ENCODE data around the gene IPO4.
"Not testable (repeated sequence)": the region's sequence is repeated elsewhere in the genome, so short reads cannot be mapped to it uniquely, and the experiment has no call there.

Gene IPO4

GRCh38 chr14:24216876-24217275 lies 28.3 kb upstream of the IPO4 start:
- DNase-seq (ENCODE audit: low spot score) = not testable (repeated sequence)

DNA sequence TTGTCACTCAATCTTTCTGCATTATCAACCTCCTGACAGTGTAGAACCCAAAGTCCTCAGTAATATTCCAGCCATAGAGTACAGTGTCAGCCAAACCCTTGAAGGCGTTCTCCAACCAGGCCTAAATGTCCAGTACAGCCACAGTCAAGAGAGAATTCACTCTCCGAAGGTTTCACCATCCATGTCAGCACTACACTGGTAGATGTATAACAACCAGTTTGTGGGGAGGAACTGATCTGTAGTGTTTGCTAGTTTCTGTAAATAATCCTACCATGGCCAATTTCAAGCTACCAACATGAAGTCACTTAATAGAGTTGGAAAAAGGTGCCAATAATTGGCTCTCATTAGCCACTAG lies 27.7 kb upstream of the IPO4 start:
- DNase-seq (ENCODE audit: low spot score) = no peak

DNA sequence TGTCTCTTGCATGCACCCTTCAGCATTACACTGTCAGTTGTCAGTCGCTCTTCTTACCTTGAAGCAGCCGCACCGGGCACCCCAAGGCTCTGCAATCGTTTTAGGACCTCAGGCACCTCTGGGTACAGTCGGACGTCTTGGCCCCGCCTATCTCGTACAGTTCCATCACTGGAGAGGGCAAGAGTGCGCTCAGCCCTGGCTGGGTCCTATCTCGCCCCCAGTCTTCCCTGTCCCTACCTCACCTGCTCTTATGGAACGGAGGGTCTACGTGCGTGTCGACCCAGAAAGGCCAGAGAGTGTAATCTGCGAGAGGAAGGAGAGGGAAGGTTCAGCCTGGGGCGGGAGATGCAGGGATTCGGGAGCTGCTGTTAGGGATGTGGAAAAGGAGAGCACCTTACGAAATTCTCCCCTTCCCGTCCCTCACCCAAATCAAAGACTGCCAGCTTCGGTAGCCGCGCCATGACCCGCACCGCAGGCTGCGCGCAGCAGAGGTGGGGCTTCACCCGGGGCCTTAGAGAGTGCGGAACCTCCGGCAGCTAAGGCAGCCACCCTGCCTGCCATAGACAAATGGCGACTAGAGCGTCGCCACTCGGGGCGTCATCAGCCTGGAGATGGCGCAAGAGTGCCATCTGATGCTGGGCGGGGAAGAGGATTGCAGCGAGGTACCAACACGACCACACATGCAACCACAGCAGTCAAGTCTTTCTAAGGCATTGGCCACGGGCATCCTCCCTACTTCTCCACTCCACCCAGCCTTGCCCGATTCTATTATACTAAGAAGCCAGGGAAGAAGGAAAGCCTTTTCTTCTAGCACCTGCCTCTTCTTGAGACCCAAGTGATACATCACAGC lies 27.1 kb upstream of the IPO4 start, which contains the start of gene MDP1:
TSS of gene MDP1 (minus strand) at position 572 of the 850 bp plus-strand sequence. CDS start at position 461, 111 bp downstream.
- peak; percentile 84 for DNase-seq (ENCODE audit: low spot score)

- no peak for DNase-seq (ENCODE audit: low spot score)
Measured at GRCh38 chr14:24213866-24214662, 25.4 kb upstream of the IPO4 start.

DNA sequence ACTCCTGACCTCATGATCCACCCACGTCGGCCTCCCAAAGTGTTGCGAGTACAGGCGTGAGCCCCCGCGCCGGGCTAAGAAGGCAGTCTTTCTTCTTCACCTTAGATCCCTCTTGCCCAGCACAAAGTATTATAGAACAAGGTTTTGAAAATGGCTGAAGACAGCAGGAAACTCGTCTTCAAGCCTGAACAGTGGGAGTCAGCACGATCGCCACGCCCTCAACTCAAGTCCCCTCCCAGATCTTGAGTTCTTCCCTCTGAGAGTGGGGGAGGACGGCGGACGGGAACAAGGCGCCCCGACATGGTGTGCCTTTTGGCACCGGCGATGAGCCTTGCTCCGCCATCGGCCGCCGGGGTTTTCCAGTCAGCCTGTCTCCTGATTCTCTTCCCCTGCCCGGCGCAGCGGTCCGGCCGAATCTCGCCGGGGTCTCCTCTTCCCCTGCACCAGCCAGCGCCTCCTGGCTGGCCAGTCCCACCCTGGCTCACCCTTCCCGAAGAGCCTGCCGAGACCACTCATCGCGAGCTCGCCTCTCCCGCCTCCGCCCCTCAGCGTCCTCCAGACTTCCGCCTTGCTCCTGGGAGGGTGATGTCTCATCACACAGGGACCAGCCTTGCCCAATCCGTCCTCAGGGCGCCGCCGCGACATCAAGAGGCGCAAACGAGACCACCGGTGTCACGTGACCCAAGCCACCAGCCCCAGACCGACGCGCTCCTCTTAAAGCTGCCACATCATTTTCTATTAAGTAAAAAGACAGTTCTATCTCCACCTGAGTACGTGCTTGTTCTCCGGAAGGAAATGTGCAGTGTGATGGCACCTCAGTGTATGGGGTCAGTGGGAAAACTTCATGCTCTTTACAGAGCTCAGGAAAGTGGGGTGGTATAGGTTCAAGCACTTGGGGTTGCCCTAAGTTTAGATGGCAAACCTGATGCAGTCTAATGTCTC lies 24.6 kb upstream of the IPO4 start, which contains the start of gene CHMP4A:
TSS of gene CHMP4A (minus strand) at position 565 of the 942 bp plus-strand sequence. CDS start at position 516, 49 bp downstream.
- peak; percentile 95 for DNase-seq (ENCODE audit: low spot score)

DNA sequence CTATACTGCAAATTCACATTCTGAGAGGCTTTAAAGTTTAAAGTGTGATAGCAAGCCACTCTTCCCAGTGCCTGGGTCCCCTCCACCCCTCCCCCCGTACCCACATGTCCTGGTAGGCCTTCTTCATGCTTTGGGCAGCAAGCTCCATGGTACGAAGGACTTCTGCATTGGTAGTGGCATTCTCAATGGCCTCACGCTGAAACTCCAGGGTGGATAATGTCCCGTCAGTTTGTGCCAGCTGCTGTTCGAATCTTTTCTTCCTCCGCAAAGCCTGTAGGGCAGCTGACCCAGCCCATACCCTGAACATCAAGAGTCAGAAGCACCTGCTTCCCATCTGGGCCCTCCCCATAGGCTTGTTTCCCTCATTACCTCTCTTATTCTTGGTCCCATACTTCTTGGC lies 22.7 kb upstream of the IPO4 start:
- DNase-seq (ENCODE audit: low spot score) = no peak

DNA sequence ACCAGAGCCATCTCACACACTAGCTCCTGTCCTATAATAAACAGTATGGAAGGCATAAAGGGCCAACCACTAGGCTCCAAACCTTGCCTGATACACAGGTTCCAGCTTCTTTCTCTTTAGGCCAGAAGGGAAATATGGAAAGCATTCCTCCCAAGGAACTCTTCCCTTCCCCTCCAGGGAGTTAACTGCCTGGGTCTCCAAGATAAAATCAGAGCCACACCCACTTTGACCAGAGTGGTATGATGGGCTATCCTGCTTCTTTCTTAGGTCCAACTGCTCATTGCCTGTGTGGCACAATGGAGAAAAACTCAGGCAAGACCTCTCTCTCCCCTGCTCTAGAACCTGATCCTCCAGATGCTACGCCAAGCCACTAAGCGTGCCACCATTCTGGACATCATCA lies 19.0 kb upstream of the IPO4 start:
- no peak for DNase-seq (ENCODE audit: low spot score)

- DNase-seq (ENCODE audit: low spot score) = no peak
Measured at GRCh38 chr14:24207104-24207551, 18.5 kb upstream of the IPO4 start.

GRCh38 chr14:24206260-24207103 lies 17.9 kb upstream of the IPO4 start:
- DNase-seq (ENCODE audit: low spot score) = no peak

DNA sequence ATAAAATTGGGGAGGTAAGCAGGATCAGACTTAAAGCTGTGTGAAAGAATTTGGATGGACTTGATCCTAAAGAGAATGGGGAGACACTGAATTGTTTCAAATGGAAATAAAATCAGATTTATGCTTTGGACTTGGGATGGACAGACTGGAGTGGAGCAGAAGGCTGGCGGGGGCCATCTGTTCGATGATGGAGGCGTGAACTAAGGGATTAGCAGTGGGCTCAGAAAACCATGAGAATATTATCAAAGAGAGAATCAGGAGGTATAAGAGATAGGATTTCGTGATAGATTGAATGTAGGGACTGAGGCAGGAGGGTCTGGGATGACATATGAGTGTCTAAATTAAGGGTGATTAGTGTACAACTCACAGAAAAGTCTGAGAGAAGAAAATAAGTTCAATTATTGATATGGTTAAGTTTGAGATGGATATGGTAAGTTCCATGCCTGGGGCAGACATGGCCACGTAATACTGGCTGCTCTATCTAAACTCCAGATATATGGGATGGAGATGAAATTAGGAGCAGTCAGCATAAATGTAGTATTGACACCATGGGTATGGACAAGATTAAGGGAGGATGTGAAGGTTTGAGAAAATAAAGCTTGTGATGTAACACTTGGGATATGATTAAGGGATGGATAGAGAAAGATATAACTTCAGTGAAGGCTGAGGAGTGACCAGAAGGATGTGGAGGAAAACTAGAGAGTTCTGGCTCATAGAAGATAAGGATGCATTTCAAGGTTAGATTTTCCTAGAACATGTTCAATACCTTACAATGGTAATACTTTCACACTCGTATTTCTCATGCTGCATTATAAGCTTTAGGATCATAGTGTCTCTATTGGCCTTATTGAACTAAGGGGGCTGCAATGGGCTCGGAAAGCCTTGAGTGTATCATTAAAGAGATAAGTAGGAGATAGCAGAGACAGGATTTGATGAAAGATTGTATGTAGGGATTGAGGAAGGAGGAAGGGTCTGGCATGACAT lies 15.8 kb upstream of the IPO4 start:
- DNase-seq (ENCODE audit: low spot score) = no peak

- not testable (repeated sequence) for DNase-seq (ENCODE audit: low spot score)
Measured at GRCh38 chr14:24203249-24203886, 14.8 kb upstream of the IPO4 start.

- DNase-seq (ENCODE audit: low spot score) = not testable (repeated sequence)
Measured at GRCh38 chr14:24202538-24202937, 13.9 kb upstream of the IPO4 start.

- no peak for DNase-seq (ENCODE audit: low spot score)
Measured at GRCh38 chr14:24198814-24199524, 10.4 kb upstream of the IPO4 start.

- no peak for DNase-seq (ENCODE audit: low spot score)
Measured at GRCh38 chr14:24197056-24197450, 8.4 kb upstream of the IPO4 start.

DNA sequence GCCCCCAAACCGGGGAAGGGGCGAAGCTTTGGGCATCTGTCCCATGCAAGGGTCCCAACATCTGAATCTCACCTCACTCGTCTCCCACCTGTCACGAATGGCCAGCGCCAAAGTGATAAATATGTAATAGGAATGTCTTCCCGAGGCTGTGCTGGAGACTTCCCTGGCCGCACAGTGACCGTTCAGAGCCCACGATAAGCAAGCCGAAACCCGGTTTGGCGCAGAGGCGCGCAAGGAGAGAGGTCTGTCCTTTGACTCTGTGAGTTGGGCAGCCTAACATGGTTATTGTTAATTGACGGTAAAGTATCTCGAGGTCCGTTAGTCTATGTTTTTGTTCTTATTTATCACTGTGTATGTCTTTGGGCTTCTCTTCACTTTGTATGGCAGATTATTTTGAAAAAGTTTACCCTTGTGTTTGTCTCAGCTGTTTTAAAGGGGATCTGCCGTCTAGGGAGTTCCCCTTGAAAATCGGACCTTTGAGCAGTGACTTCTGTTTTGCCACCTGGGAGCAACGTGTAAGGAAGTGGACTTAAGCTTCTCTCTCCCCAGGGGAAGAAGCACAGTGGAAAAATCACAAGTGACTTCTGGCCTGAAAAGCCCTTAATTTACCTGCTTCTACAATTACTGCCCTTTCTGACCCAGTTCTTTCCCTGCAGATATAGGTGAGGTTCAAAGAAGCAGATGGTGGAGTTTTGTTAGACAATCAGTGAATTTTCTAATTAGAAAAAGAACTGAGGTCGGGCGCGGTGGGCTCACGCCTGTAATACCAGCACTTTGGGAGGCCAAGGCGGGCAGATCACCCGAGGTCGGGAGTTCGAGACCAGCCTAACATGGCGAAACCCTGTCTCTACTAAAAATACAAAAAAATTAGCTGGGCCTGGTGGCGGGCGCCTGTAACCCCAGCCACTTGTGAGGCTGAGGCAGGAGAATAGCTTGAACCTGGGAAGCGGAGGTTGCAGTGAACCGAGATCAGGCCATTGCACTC lies 7.7 kb upstream of the IPO4 start:
- DNase-seq (ENCODE audit: low spot score) = no peak

- peak; percentile 83 for DNase-seq (ENCODE audit: low spot score)
Measured at GRCh38 chr14:24195186-24196070, 6.8 kb upstream of the IPO4 start, which contains the start of gene TM9SF1. TSS of gene TM9SF1 (minus strand) at chr14:24195441. CDS start at chr14:24195019, 422 bp downstream.

Measured in kidney capillary endothelial cell (primary cell).